HG03280 (cell line): Measurements from ENCODE around the gene GRIA3.

Experiments
- ATAC-seq: cut with Tn5 transposase; IDR thresholded peaks from one replicate; pipeline ENCODE4 v1.9.1; 2021; ENCODE audit warnings: mild to moderate bottlenecking, moderate library complexity; ENCODE audit not compliant: unreplicated experiment

The GRIA3 gene

DNA sequence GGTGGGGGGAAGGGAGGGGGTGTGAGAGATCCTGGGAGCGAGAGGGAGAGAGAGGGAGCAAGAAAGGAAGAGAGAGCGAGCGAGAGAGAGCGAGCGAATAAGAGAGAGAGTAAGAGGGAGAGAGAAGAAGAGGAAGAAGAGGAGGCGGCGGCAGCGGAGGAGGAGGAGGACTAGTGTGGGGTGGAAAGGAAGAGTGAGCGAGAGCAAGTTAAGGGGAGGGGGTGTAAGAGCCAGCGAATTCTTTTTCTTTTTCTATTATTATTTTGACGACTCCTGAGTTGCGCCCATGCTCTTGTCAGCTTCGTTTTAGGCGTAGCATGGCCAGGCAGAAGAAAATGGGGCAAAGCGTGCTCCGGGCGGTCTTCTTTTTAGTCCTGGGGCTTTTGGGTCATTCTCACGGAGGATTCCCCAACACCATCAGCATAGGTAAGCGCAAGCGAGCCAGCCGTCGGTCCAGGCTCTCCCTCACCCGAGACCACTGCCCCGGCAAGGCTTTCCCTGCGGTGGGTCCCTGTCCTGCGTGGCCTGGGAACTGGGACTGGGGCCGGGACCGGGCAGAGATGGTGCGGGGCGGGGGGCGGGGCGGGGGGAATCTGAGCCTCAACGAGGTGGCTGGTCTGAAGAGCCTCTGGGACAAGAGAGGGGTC is at the start of gene GRIA3:
Gene GRIA3, plus strand, starts transcription at position 60 of the 647 bp plus-strand sequence. Its CDS starts 258 bp downstream, at position 318.
- ATAC-seq, result no peak

GRCh38 chrX:123138473-123138872 is 45.6 kb upstream of the GRIA3 start:
- ATAC-seq, result no peak

DNA sequence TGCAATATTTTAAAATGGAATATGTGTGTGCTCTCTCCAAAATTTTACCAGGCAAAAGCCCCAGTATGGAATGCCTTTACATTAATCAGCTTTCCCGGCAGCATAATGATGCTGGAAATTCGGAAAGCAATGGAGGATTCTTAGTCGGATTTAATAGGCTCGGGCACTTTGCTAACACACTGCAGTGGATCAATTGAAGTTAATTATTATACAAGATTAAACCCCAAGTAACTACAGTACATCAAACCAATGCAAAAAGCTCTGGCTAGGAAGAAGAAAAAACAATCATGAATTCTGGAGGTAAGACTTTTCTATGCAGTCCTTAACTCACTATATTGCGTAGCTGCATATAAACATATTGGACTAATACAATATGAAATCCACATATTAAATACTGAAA is 43.6 kb upstream of the GRIA3 start:
- ATAC-seq, result no peak

- no peak for ATAC-seq
Observed at GRCh38 chrX:123140904-123141303, 43.2 kb upstream of the GRIA3 start.

- ATAC-seq, result no peak
Observed at GRCh38 chrX:123153846-123154335, 30.2 kb upstream of the GRIA3 start.

DNA sequence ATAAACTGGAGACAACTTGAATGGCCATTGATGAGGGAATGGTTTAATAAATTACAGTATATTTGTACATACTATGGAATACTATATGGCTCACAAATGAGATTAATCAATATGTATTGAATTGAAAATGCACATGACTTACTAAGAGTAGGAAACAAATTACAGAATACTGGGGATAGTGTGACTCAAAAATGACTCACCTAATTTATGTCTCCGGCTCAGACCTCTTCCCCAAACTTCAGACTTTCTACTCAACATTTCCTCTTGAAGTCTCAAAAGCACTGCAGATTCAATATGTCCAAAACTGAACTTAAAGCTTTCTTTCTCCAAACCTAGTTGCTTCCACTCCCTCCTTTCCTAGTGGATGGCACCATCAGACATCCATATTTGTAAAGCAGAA is 28.8 kb upstream of the GRIA3 start:
- no peak for ATAC-seq

GRCh38 chrX:123157586-123157985 is 26.5 kb upstream of the GRIA3 start:
- ATAC-seq, result no peak

DNA sequence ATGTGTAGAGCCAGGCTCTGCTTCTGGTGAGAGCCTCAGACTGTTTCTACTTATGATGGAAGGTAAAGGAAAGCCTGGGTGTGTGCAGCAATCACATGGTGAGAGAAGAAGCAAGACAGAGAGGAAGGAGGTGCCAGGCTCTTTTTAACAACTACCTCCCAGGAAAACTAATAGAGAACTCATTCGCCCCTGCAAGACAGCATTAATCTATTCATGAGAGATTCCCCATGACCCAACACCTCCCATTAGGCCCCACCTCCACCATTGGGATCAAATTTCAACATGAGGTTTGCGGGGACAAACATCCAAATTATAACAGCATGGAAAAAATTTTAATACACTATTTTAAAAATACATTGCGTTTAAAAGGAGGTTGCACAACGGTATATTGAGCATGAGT is 24.7 kb upstream of the GRIA3 start:
- ATAC-seq, result no peak

GRCh38 chrX:123167621-123168020 is 16.5 kb upstream of the GRIA3 start:
- no peak for ATAC-seq

DNA sequence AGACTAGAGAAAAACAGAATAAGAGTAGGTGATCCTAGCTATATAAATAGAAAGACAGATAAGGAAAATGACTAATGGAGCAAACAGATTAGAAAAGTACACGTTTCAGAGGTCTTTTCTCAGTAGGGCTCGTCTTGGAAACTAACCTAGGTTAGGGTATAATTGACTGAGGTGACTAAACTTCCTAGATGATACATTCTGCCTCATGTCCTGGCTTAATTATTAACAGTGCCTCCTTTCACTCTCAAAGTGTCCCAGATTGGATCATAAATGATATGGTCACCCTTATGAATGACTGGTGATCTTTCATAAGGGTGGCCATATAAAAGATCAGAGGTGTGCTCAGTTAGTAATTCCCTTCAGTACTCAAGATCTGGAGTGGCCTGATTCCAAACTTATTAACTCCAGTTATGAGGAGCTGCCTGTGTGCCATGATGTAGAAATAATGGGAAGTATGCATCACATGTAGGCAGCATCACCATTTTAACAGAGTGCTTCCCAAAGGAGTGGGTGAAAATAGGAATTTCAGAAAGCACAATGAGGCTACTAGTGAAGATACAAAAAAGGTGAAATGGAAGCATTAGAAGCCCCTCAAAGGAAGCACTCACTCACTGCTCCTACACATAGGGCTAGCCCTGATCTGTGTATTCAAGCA is 14.7 kb upstream of the GRIA3 start:
- no peak for ATAC-seq

DNA sequence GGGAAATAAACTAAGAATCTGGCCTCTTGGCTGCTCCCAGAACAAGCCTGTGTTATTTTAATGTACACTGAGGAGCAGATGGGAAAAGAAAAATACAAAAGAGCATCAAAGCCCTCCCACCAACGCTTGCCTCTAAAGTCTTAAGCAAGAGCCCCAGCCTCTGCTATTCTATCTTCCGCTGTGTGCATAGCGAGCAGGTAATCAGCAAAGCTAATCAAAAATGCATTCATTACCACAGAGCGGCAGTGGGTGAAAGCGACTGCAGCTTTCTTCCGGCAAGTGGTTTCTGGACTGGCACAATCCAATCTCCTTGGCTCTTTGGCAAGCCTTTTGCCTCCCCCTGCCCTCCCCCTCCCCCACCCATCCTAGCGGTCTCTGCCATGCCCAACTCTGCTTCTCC is 13.5 kb upstream of the GRIA3 start:
- no peak for ATAC-seq

DNA sequence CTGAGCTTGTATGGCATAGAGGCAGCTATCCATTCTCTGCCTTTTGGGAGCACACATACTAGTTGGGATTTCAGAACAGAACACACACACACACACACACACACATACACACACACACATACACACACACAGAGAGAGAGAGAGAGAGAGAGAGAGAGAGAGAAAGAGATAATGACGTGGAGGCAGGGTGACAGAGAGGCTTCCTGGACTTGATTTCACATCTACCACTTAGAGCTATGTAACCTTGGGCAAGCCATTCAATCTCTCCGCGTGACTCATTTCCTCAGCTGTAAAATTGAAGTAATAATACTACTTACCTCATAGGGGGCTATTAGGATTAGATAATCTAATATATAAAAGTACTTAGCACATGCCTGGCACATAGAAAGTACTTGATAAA is 12.3 kb upstream of the GRIA3 start:
- ATAC-seq, result no peak

GRCh38 chrX:123172869-123173268 is 11.2 kb upstream of the GRIA3 start:
- ATAC-seq, result no peak

- ATAC-seq, result no peak
Observed at GRCh38 chrX:123173833-123174232, 10.2 kb upstream of the GRIA3 start.

DNA sequence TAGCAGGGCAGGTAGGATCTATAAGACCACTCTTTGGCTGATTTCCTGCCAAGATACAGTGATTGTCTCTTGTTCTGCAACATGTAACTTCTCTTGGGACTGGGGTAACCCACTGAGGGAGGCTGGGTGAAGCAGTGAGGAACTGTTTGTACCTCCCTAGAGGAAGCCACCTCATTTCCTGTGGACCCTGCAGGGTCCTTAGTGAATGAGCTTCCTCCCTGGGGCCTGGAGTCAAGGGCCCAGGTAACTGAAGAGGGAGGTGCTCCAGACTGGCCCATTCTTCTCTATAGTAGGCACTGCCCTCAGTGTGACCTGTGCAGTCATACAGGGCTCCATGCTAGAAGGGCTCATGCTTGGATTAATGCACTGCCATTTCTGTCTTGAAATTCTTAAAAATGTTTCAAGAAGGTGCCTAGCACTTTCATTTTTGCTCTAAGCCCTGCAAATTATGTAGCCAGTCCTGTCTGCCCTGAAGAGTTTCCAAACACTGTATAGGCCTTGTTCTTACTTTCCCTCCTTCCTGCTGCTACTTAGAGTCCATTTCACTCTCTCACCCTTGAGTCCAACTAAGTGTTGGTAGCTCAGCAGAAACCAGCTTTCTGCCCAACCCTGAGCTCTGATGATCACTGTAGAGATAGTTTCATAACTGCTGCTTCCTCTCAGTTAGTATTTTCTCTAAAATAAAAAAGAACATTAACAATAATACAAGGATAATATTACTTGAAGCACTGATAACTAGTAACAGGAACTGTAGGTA is 8.5 kb upstream of the GRIA3 start:
- ATAC-seq, result no peak

- ATAC-seq, result no peak
Observed at GRCh38 chrX:123181233-123181914, 2.7 kb upstream of the GRIA3 start.

GRCh38 chrX:123184866-123185276 is 793 bp downstream of the GRIA3 start:
- no peak for ATAC-seq

GRCh38 chrX:123185721-123186120 is 1.6 kb downstream of the GRIA3 start:
- no peak for ATAC-seq

DNA sequence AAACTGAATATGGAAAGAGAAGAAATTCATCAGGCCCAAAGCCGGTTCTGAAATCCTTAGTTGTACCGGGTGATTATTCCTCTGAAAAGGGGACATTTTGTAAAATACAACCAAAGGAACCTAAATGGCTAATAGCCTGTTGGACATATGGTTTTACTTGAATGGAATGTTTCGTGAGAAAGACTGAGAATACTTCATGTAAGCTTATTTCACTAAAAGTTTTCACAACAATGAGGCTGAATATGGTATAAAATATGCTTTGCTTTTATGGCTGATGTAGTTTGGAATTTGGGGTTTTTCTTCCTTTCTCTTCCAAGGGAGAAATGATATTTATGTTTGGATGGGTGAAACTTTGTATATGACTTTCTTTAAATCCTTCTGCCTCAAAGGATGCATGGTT is 2.7 kb downstream of the GRIA3 start:
- ATAC-seq, result no peak

GRCh38 chrX:123188081-123188480 is 4.0 kb downstream of the GRIA3 start:
- no peak for ATAC-seq

- ATAC-seq, result no peak
Observed at GRCh38 chrX:123189338-123189737, 5.3 kb downstream of the GRIA3 start.
